ENCODE data around the gene ESPN. TPM values are rescaled to one million over a fixed set of nuclear protein-coding genes. Genes with fewer than 3 reads are reported as not detected.
A peak's percentile ranks its signal among the peaks of the same experiment; 100 is the strongest.

The ESPN gene
- total RNA-seq, 1 donor from 2014 or later, result 1.7 TPM

- no peak for DNase-seq (ENCODE audit: low read depth, low spot score)
- Mint-ChIP-seq H3K4me3 (no peak overlapping the region), H3K4me1 (peaks cover 19% of the 10 kb centered on the region), H3K9me3 (no peaks in the 10 kb centered on the region), H3K36me3 (ENCODE audit: low read depth) (no peaks in the 10 kb centered on the region), H3K27ac (ENCODE audit: unreplicated experiment) (no peak overlapping the region), H3K27me3 (ENCODE audit: low read depth) (peaks cover 3% of the 10 kb centered on the region)
- TF ChIP-seq CTCF (conservative IDR thresholded peaks at IDR 0.05), result no peak
These were observed 79.5 kb downstream of the ESPN start for GRCh38 chr1:6503884-6504602.

GRCh38 chr1:6504887-6505286 is 80.3 kb downstream of the ESPN start:
- H3K4me3 Mint-ChIP-seq, result no peak overlapping the region
- no peak overlapping the region for H3K27ac Mint-ChIP-seq (ENCODE audit: unreplicated experiment)
- H3K36me3 Mint-ChIP-seq (ENCODE audit: low read depth), result no peaks in the 10 kb centered on the region
- TF ChIP-seq CTCF (conservative IDR thresholded peaks at IDR 0.05), result no peak
- no peak for DNase-seq (ENCODE audit: low read depth, low spot score)
- H3K27me3 Mint-ChIP-seq (ENCODE audit: low read depth), result peaks cover 3% of the 10 kb centered on the region
- no peaks in the 10 kb centered on the region for H3K9me3 Mint-ChIP-seq
- peaks cover 19% of the 10 kb centered on the region for H3K4me1 Mint-ChIP-seq

- no peak for DNase-seq (ENCODE audit: low read depth, low spot score)
- Mint-ChIP-seq H3K9me3 (no peaks in the 10 kb centered on the region), H3K4me1 (peaks cover 19% of the 10 kb centered on the region), H3K27ac (ENCODE audit: unreplicated experiment) (peak overlapping the region; percentile 38), H3K36me3 (ENCODE audit: low read depth) (no peaks in the 10 kb centered on the region), H3K27me3 (ENCODE audit: low read depth) (peaks cover 3% of the 10 kb centered on the region), H3K4me3 (no peak overlapping the region)
- no peak for TF ChIP-seq CTCF (conservative IDR thresholded peaks at IDR 0.05)
These were observed 81.0 kb downstream of the ESPN start for GRCh38 chr1:6505367-6506209.

- DNase-seq (ENCODE audit: low read depth, low spot score), result no peak
- H3K4me3 Mint-ChIP-seq, result peak overlapping the region; percentile 27
- peaks cover 15% of the 10 kb centered on the region for H3K4me1 Mint-ChIP-seq
- H3K36me3 Mint-ChIP-seq (ENCODE audit: low read depth), result no peaks in the 10 kb centered on the region
- peaks cover under 1% of the 10 kb centered on the region for H3K27me3 Mint-ChIP-seq (ENCODE audit: low read depth)
- H3K27ac Mint-ChIP-seq (ENCODE audit: unreplicated experiment), result no peak overlapping the region
- no peak for TF ChIP-seq CTCF (conservative IDR thresholded peaks at IDR 0.05)
- H3K9me3 Mint-ChIP-seq, result no peaks in the 10 kb centered on the region
These were observed 81.8 kb downstream of the ESPN start for GRCh38 chr1:6506210-6507036.

- TF ChIP-seq CTCF (conservative IDR thresholded peaks at IDR 0.05), result no peak
- no peak for DNase-seq (ENCODE audit: low read depth, low spot score)
- no peak overlapping the region for H3K27ac Mint-ChIP-seq (ENCODE audit: unreplicated experiment)
- H3K4me1 Mint-ChIP-seq, result peaks cover 17% of the 10 kb centered on the region
- no peak overlapping the region for H3K4me3 Mint-ChIP-seq
- H3K9me3 Mint-ChIP-seq, result no peaks in the 10 kb centered on the region
- no peaks in the 10 kb centered on the region for H3K27me3 Mint-ChIP-seq (ENCODE audit: low read depth)
- no peaks in the 10 kb centered on the region for H3K36me3 Mint-ChIP-seq (ENCODE audit: low read depth)
These were observed 82.5 kb downstream of the ESPN start for GRCh38 chr1:6507037-6507428.
